ENCODE data around the gene FASTKD3.

FASTKD3 gene

DNA sequence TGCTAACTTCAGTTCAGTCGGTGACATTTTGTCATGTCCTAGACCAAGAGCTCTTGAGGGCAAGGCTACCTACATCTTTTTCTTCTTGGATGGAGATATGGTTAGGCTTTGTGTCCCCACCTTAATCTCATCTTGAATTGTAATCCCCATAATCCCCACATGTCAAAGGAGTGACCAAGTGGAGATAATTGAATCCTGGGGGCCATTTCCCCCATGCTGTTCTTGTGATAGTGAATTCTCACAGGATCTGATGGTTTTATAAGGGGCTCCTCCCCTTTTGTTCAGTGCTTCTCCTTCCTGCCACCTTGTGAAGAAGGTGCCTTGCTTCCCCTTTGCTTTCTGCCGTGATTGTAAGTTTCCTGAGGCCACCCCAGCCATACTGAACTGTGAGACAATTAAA is 15.8 kb downstream of the FASTKD3 start:
- DNase-seq = no peak
- intact Hi-C loops (cut with DNase I) = no loop called here

DNA sequence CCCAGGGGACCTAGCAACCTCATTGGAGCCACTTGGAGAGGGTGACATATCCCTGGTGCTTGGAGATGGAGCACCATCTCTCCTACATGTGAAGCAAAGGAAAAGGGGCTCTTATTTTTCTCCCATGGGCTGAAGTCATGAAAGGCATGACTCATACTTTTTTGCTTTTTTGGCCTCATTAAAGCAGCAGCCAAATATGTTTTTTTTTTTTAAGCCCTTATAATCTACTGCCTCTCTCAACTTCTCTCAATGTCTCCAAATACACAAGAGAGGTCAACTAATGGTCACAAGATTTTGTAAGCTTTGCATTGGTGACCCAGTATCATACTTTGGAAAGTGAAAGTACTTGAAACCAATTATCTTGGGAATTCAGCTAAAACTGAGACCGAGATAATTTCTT is 16.3 kb downstream of the FASTKD3 start:
- DNase-seq = no peak
- intact Hi-C loops (cut with DNase I) = no loop called here

DNA sequence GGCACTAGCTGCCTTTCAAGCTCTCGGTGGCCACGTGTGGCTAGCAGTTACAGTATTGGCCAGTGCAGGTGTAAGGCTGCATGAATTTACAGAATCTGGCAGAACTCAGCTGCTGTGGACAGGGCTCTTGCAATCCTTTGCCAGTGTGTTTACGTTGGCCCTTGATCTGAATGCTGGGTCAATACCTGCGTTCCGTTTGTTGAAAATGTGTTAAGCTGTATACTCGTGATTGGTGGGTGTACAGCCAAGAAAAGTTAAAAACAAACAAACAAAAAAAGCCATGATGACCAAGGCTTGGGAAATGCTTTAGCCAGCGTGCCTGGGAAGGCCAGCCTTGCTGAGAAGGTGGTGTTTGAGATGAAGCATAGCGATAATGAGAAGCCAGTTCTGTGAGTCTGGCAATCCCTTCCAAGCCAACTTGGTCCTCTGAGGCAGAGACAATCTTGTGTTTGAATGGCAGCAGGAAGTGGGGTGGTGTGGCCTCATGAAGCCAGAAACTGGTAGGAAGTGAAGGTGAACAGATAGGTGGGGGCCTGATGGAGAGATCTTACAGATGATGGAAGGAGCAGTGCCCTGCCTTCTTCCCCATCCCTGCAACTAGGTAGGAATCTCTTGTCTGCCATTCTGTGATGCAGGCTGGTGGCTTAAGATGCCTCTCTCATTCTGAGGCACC is 17.1 kb downstream of the FASTKD3 start:
- DNase-seq = no peak
- intact Hi-C loops (cut with DNase I) = no loop called here

DNA sequence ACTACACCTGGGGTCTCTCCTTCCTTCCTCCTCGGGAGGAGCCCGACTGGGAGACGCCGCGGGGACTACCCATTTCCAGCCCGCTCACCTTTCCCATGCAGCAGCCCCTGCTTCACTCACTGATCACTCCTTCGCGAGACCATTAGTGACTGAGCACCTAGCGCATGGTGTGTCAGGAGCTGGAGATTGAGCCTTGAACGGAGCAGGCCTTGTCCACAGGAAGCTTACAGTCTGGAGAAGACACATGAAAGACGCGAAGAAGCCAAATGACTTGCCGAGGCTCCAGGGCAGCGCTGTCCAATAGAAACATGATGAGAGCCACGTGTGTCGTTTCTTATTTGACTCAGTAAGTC is 17.6 kb downstream of the FASTKD3 start:
- no peak for DNase-seq
- intact Hi-C loops (cut with DNase I) = no loop called here

DNA sequence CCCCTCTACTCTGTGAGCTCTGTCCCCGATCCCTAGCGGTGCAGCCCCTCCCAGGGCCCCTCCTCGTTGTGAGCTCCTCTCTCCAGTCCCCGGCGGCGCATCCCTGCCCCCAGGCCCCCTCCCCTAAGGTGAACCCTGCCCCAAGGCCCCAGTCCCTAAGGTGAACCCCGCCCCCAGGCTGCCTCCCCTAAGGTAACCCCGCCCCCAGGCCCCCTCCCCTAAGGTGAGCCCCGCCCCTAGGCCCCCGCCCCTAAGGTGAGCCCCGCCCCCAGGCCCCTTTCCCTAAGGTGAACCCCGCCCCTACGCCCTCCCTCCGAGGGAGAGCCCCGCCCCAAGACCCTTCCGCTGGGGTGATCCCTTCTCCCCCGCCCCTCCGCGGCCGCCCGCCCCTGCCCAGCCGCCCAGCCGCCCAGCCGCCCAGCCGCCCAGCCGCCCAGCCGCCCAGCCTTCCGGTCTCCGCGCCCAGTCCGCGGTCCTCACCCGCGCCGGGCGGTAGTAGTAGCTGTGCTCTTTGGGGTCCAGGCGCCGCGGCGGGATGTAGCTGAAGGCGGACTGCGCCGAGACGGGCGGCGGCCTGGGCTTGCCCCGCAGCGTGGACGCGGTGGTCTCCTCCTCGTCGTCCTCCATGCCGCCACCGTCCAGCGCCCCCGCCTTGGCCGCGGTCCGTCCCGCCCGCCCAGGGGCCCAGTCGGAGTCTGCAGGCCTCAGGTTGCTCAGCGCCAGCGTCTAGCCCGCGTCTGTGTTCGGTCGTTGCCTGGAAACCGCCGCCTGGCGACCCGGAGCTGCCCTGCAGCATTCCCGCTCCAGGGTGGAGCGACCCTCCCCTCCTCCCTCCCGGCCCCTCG is 18.2 kb downstream of the FASTKD3 start, which contains the start of gene CFAP90:
Gene CFAP90, minus strand, starts transcription at position 739 of the 845 bp plus-strand sequence. Its CDS starts 112 bp downstream, at position 627.
- peak in 38 of 42 donors; percentile 30 to 79 (median 56) for DNase-seq
- intact Hi-C loops (cut with DNase I) = no loop called here

DNA sequence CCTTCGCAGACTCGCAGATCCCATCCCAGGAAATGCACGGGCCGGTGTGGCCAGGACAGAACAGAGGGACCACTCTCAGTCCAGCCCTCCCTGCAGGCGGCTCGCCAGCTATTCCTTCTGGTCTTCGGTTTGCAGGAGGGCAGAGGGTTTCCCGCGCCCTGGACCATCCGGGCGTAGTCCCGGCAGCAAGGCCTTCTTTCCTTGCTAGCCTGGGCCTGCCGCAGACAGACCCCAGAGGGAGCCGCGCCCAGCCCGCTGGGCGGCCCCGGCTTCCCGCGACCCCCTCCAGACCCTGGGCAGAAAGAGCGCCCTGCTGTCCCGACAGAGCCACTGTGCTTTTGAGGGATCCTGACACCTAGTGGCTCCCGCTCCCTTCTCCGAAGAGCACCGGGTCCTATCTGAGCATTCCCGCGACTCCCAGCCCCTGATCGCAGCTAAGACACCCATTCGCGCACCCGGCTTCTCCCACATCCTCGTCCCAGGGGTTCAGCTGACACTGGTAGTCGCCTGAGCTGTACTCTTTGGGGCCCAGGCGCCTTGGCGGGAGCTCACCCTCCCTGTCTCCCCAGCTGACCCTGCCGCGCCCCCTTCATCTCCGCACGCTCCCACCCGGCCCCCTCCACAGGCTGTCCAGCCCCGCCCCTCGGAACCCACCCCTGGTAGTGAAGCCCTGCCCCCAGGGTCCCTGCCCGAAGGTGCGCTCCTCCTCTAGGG is 19.0 kb downstream of the FASTKD3 start:
- intact Hi-C loops (cut with DNase I) = no loop called here
- peak in 39 of 42 donors; percentile 25 to 72 (median 44) for DNase-seq

DNA sequence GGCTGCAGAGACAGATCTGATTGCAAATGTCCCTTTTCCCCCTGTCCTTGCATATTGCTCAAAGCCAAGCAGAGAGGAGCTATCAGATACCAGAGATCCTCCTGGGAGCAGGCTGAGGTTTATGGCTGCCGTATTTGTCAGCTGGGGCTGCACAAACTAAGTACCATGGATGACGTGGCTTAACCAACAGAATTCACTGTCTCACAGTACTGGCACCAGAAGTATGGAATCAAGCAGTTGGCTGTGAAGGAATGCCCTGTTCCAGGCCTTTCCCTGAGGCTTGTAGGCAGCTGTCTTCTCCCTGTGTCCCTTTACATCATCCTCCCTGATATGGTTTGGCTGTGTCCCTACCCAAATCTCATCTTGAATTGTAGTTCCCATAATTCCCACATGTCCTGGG is 20.5 kb downstream of the FASTKD3 start:
- no peak for DNase-seq
- intact Hi-C loops (cut with DNase I) = no loop called here

DNA sequence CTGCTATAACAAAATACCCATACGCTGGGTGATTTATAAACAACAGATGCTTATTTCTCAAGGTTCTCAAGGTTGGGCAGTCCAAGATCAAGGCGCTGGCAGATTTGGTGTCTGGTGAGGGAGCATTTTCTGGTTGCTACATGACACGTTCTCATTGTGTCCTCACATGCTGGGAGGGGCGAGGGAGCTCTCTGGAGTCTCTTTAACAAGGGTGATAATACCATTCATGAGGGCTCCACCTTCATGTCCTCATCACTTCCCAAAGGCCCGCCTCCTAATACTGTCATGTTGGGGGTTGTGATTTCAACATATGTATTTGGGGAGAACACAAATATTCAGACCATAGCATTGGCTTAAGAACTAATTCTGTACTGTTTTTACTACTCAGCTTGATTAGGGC is 22.5 kb downstream of the FASTKD3 start:
- intact Hi-C loops (cut with DNase I) = no loop called here
- DNase-seq = no peak

DNA sequence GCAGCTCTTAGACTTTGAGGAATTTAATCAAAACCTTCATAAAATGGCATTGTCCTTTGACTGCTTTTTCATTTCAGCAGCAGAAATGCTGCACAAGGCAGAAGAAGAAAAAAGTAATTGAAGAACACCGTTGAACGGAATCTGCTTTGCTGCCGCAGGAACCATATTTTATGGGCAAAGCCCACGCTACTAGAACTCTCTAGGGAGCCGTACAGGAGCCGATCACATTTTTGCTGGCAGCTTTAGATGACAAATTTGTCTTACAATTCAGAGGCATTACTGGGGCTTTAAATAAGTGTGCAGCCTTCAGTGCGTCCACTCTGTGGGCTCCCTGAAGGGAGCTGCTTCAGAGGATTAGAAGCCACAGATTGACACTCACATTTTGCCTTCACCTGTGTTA is 23.3 kb downstream of the FASTKD3 start:
- intact Hi-C loops (cut with DNase I) = no loop called here
- no peak for DNase-seq

DNA sequence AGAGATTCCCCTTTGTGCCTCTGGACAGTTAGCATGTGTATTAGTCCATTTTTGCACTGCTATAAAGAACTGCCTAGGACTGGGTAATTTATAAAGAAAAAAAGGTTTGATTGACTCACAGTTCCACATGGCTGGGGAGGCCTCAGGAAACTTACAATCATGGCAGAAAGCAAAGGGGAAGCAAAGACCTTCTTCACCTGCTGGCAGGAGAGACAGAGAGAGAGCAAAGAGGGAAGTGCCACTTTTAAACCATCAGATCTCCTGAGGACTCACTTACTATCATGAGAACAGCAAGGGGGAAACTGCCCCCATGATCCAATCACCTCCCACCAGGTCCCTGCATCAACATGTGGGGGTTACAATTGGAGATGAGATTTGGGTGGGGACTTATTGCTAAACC is 23.9 kb downstream of the FASTKD3 start:
- intact Hi-C loops (cut with DNase I) = no loop called here

DNA sequence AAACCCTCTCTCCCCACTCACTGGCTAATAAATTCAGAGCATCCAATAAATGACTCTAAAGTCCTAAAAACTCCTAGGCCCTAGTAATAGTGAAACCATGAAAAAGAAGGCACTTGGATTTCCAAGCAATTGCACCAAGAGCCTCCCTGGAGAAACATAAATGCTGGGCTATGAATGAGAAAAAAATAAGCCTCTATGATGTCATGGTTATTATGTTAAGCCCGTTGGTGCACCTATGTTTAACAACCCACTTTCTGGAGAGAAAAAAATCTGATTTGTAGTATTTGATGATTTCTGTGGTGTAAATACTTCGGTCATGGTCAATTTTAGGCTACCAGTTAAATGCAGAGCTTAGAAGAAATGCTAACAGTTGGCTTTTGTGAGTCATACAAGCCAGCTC is 26.3 kb downstream of the FASTKD3 start:
- intact Hi-C loops (cut with DNase I) = no loop called here
- no peak for DNase-seq

More for the DNA sequence above, 23.9 kb downstream of the FASTKD3 start:
- no peak for DNase-seq

DNA sequence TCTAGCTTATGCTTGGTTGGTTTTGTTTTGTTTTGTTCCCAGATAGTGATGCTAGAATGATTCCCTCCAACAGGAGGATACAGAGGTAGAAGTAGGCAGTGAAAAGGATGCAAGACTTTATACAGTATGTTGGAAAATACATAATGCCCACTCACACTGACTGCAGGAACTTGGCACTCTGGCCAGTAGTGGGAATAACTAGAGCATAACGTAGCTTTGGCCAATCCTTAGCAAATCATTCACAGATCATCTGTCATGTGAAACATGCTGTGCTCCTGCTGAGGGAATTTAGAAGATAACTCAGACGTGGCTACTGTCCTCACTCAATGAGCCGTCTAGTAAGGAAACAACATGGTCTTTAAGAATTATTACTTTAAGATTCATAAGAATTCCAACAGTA is 31.4 kb downstream of the FASTKD3 start:
- DNase-seq = no peak
- intact Hi-C loops (cut with DNase I) = no loop called here

DNA sequence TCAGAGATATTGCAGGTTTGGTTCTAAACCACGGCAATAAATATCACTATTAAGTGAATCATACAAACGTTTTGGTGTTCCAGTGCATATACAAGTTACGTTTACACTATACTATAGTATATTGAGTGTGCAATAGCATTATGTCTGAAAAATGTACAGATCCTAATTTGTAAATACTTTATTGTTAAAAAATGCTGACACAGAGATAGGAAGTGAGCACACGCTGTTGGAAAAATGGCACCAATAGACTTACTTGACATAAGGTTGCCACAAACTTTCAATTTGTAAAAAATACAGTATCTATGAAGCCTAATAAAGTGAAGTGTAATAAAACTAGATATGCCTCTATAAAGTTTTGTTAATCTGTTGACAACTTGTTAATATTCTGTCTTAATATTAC is 33.8 kb downstream of the FASTKD3 start:
- DNase-seq = no peak
- intact Hi-C loops (cut with DNase I) = no loop called here

DNA sequence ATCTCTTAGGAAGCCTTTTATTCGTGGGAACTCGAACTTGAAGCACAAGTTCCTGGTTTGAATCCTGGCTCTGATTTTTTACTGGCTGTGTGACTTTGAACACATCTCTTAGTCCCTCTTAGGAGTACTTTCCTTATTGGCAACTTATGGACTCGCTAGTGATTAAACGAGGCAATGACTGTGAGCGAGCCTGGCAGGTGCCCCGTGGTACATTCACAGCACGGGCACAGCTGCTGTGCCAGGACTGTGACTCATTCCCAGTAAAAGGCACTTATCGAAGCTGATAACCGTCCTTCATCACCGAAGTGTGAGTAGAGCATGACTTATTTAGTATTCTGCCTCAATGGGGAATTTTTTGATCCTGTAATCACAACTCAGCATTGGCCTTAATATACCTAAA is 40.6 kb downstream of the FASTKD3 start:
- intact Hi-C loops (cut with DNase I) = no loop called here
- DNase-seq = no peak

DNA sequence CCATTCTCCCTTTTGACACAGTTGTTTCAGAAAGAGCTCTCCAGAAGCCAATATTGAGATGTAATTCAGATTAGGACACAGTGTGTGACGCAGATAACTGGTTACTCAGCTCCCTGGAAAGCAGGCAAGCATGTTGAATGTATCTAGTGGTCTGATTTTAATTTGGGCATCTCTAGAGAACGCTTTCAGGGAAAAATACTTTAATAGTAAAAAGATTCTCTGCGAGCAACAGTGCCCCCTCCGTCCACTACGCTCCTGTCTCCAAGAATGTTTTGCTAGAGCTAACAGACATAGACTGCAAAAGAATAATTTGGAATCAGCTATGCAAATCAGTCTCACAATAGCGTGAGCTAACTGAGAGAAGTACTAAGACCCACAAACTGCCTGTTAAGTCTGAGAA is 41.2 kb downstream of the FASTKD3 start:
- DNase-seq = peak in 1 of 42 donors; percentile 28
- intact Hi-C loops (cut with DNase I) = no loop called here

DNA sequence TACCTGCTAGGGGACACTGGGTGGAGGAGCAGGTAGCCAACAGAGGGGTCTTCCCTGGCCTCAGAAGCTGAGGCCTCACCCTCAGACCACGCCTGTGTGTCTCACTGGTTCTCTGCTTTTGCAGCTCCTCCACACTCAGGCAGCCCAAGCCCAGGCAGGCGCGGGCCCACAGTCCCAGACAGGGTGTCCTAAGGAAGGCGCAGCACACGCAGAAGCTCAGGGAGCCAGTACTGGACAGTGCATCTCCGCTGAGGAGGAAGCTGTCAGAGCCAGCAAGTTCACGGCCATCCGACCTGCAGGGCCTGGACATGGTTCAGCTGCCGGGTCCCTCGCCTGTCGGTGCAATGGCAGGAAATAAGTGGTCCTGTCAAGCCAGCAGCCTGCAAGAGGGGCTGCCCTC is 43.2 kb downstream of the FASTKD3 start:
- intact Hi-C loops (cut with DNase I) = no loop called here
- no peak for DNase-seq

DNA sequence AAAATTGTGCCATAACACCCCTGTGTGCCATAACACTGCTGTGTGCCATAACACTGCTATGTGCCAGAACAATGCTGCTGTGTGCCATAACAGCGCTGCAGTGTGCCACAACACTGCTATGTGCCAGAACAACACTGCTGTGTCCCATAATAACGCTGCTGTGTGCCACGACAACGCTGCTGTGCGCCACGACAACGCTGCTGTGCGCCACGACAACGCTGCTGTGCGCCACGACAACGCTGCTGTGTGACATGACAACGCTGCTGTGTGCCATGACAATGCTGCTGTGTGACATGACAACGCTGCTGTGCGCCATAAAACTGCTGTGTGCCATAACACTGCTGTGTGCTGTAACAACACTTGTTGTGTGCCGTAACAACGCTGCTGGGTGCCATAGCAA is 43.8 kb downstream of the FASTKD3 start:
- DNase-seq = no peak
- intact Hi-C loops (cut with DNase I) = no loop called here

DNA sequence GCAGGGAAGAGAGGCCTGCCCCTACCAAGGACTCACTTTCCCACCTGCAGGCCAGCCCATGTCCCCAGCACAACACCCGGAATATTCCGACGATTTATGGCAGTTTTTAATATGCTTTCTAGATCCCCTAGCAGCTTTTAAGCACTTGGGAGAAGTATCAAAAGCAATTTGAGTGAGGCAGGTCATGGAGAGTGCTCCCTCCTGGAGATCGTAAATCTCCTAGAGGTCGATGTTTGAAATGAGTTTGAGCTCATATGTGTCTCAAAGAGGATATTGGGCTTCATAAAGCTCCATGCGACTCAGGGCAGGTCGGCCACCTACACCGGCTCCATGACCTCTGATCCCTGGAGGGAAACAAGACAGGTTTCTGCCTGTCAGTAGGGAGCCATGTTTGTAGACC is 45.2 kb downstream of the FASTKD3 start:
- no peak for DNase-seq
- intact Hi-C loops (cut with DNase I) = no loop called here

DNA sequence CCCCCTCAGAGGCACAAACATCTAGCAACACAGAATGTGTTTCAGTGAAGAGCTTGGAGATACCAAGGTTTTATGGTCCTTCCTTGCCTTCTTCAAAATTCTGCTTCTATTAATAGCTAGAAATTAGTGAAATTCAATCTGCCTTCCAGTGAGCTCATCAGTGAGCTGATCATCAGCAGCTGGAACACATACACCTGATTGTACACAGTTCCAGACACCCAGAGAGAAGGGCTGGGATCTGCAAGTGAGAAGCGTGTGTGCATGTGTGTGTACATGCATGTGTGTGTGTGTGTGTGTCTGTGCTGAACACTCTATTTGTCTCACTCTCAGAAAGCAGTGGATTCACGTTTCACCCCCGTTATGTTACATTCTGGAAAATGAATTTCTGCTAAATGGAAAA is 46.4 kb downstream of the FASTKD3 start:
- intact Hi-C loops (cut with DNase I) = no loop called here
- DNase-seq = no peak

DNA sequence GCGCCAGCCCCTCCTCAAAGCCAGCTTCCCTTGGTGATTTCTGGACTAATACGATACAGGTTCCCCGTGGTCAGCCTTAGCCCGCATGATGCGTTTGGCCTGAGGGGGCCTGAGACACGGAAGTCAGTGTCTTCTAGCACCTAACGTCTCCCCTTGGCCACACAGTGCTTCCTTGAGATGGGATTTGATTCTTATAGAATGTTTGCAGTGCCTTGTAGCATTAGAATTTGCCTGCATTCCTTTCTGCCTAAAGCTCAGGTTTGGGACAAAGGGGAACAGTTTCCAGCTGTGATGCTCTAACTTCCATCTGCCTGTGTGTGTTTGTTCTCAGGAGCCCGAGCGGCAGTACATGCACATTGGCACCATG is 52.3 kb downstream of the FASTKD3 start:
- intact Hi-C loops (cut with DNase I) = no loop called here
- no peak for DNase-seq
